ENCODE measurements around the gene TMPRSS11E.
"Not testable (repeated sequence)": the region's sequence is repeated elsewhere in the genome, so short reads cannot be mapped to it uniquely, and the experiment has no call there.

The TMPRSS11E gene

DNA sequence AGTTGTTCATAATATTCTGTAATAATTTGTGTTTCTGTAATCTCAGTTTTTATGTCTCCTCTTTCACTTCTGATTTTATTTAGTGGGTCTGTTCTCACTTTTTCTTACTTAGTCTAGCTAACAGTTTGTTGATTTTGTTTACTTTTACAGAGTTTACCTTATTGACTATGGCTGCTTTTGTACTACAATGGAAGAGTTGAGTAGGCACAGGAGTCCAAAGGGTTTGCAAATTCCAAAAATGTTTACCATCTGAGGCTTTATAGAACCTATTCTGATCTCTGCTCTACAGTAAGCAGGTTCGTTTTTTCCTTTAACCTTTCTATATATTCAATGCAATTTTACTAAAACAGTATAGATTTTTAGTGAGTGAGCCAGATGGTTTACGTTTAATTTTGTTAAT lies 73.7 kb downstream of the TMPRSS11E start:
- TF ChIP-seq, protein P1, sequence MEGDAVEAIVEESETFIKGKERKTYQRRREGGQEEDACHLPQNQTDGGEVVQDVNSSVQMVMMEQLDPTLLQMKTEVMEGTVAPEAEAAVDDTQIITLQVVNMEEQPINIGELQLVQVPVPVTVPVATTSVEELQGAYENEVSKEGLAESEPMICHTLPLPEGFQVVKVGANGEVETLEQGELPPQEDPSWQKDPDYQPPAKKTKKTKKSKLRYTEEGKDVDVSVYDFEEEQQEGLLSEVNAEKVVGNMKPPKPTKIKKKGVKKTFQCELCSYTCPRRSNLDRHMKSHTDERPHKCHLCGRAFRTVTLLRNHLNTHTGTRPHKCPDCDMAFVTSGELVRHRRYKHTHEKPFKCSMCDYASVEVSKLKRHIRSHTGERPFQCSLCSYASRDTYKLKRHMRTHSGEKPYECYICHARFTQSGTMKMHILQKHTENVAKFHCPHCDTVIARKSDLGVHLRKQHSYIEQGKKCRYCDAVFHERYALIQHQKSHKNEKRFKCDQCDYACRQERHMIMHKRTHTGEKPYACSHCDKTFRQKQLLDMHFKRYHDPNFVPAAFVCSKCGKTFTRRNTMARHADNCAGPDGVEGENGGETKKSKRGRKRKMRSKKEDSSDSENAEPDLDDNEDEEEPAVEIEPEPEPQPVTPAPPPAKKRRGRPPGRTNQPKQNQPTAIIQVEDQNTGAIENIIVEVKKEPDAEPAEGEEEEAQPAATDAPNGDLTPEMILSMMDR (IDR thresholded peaks at IDR 0.05; ENCODE audit: borderline replicate concordance, insufficient read depth, low read depth, low read length): no peak
- H3K4me3 ChIP-seq (ENCODE audit: low read depth, low read length): no peak overlapping the region

DNA sequence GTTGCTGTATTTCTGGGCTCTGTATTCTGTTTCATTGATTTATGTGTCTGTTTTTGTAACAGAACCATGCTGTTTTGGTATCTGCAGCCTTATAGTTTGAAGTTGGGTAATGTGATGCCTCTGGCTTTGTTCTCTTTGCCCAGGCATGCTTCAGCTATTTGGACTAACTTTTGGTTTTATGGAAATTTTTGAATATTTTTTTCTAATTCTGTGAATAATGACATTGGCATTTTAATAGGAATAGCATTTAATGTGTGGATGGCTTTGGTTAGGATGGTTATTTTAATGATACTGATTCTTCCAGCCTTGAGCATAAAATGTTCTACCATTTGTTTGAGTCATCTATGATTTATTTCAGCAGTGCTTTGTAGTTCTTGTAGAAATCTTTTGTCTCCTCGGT lies 75.0 kb downstream of the TMPRSS11E start:
- not testable (repeated sequence) for H3K4me3 ChIP-seq (ENCODE audit: low read depth, low read length)

DNA sequence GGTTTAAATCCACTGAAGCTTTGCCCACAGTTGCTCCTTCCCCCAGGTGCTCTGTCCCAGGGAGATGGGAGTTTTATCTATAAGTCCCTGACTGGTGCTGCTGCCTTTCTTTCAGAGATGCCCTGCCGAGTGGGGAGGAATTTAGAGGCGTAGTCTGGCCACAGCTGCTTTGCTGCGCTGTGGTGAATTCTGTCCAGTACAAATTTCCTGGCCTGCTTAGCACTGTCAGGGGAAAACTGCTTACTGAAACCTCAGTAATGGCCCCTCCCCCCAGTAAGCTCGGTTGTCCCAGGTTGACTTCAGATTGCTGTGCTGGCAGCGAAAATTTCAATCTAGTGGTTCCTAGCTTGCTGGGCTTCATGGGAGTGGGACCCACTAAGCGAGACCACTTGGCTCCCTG lies 88.7 kb downstream of the TMPRSS11E start:
- no peak overlapping the region for H3K4me3 ChIP-seq (ENCODE audit: low read depth, low read length)
- TF ChIP-seq, protein P1 (IDR thresholded peaks at IDR 0.05; ENCODE audit: borderline replicate concordance, insufficient read depth, low read depth, low read length): no peak

DNA sequence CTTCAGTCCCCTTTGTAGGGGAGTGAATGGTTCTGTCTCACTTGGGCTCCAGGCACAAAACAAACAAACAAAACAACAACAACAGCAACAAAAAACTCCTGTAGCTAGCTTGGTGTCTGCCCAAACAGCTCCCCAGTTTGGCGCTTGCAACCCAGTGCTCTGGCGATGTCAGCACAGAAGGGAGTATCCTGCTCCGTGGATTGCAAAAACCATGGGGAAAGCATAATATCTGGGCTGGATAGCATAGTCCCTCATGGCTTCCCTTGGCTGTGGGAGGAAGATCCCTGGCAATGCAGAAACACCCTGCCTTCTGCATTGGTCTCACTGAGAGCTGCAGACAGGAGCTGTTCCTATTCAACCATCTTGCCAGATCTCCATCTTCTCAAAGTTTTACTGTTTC lies 89.1 kb downstream of the TMPRSS11E start:
- no peak overlapping the region for H3K4me3 ChIP-seq (ENCODE audit: low read depth, low read length)
- TF ChIP-seq, protein P1 (IDR thresholded peaks at IDR 0.05; ENCODE audit: borderline replicate concordance, insufficient read depth, low read depth, low read length): no peak

DNA sequence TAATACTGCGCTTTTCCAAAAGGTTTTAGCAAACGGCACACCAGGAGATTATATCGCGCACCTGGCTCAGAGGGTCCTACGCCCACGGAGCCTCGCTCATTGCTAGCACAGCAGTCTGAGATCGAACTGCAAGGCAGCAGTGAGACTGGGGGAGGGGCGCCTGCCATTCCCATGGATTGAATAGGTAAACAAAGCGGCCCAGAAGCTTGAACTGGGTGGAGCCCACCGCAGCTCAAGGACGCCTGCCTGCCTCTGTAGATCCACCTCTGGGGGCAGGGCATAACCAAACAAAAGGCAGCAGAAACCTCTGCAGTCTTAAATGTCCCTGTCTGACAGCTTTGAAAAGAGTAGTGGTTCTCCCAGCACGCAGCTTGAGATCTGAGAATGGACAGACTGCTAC lies 95.5 kb downstream of the TMPRSS11E start:
- H3K4me3 ChIP-seq (ENCODE audit: low read depth, low read length): not testable (repeated sequence)
